MM.1S (cell line): Measurements from ENCODE around the gene EP400.

Experiments
- DNase-seq: peaks from one replicate; pipeline ENCODE4 v3.0.0-alpha.2; 2015
- H2AFZ ChIP-seq: fragments of 300-600 bp; sonication (generic); 2 replicates; pipeline ENCODE4 v1.6.0; 2016; ENCODE audit warnings: antibody characterized with exemption, low read length
- H3F3A ChIP-seq: fragments of 300-600 bp; sonication (generic); 2 replicates; pipeline ENCODE4 v1.6.1; 2016; ENCODE audit warnings: mild to moderate bottlenecking, antibody characterized with exemption, low read length, moderate library complexity, mixed read lengths; ENCODE audit not compliant: insufficient read depth
- H3K27ac ChIP-seq: fragments of 300-600 bp; sonication (generic); 2 replicates; pipeline ENCODE4 v1.5.1; 2016; ENCODE audit warnings: mild to moderate bottlenecking, low read length
- H3K27me3 ChIP-seq: fragments of 300-600 bp; sonication (generic); replicated peaks from 2 replicates; pipeline ENCODE4 v1.6.0; 2016; ENCODE audit warnings: low read length; ENCODE audit not compliant: insufficient read depth
- H3K36me3 ChIP-seq: fragments of 300-600 bp; sonication (generic); replicated peaks from 2 replicates; pipeline ENCODE4 v1.6.1; 2016; ENCODE audit warnings: mild to moderate bottlenecking, low read length, mixed read lengths; ENCODE audit not compliant: insufficient read depth
- H3K4me1 ChIP-seq: fragments of 300-600 bp; sonication (generic); 2 replicates; pipeline ENCODE4 v1.6.1; 2016; ENCODE audit warnings: low read length, mixed read lengths
- H3K4me2 ChIP-seq: fragments of 300-600 bp; sonication (generic); 2 replicates; pipeline ENCODE4 v1.6.0; 2016; ENCODE audit warnings: low read depth, low read length
- H3K4me3 ChIP-seq: fragments of 300-600 bp; sonication (generic); 2 replicates; pipeline ENCODE4 v1.5.1; 2016; ENCODE audit warnings: low read length, mixed read lengths
- H3K79me2 ChIP-seq: fragments of 300-600 bp; sonication (generic); 2 replicates; pipeline ENCODE4 v1.6.1; 2016; ENCODE audit warnings: mixed run types, low read length, mixed read lengths
- H3K9ac ChIP-seq: fragments of 300-600 bp; sonication (generic); 2 replicates; pipeline ENCODE4 v1.6.1; 2016; ENCODE audit warnings: low read length, mixed read lengths
- H3K9me2 ChIP-seq: fragments of 300-600 bp; sonication (generic); replicated peaks from 2 replicates; pipeline ENCODE4 v1.6.1; 2016; ENCODE audit warnings: mild to moderate bottlenecking, low read length, mixed read lengths; ENCODE audit not compliant: insufficient read depth
- H3K9me3 ChIP-seq: fragments of 300-600 bp; sonication (generic); replicated peaks from 2 replicates; pipeline ENCODE4 v1.6.1; 2016; ENCODE audit warnings: mild to moderate bottlenecking, low read length, mixed read lengths; ENCODE audit not compliant: insufficient read depth
- H4K20me1 ChIP-seq: fragments of 300-600 bp; sonication (generic); 2 replicates; pipeline ENCODE4 v1.6.1; 2016; ENCODE audit warnings: mild to moderate bottlenecking, low read length, moderate library complexity, mixed read lengths; ENCODE audit not compliant: insufficient read depth
- CTCF ChIP-seq: fragments of 300-600 bp; sonication (generic); IDR thresholded peaks from 2 replicates; pipeline ENCODE4 v1.5.1; 2016; ENCODE audit warnings: antibody characterized with exemption, low read length, mixed read lengths
- EZH2 ChIP-seq: fragments of 300-600 bp; sonication (generic); optimal IDR thresholded peaks from 2 replicates; pipeline ENCODE3; 2017; ENCODE audit warnings: low read depth, mild to moderate bottlenecking, antibody characterized with exemption, low read length, mixed read lengths
- EZH2phosphoT487 ChIP-seq: fragments of 300-600 bp; sonication (generic); IDR thresholded peaks from 2 replicates; pipeline ENCODE4 v1.6.1; 2018; ENCODE audit warnings: antibody characterized with exemption, low read length

The EP400 gene

DNA sequence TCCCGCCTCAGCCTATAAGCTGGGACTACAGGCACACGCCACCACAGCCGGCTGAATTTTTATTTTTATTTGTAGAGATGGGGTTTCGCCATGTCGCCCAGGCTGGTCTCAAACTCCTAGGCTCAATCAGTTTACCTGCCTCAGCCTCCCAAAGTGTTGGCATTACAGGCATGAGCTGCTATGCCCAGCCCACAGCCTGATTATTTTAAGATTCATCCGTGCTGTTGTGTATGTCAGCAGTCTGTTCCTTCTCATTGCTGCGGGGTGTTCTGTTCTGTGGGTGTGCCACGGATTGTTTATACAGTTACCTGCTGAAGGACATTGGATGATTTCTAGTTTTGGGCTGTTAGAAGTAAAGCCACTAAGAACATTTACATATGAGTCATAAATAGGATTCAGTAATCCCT, 9.6 kb upstream of the EP400 start:
- no peaks in the 10 kb centered on the region for H3K36me3 ChIP-seq
- no peaks in the 10 kb centered on the region for H3K79me2 ChIP-seq
- H4K20me1 ChIP-seq = no peaks in the 10 kb centered on the region
- DNase-seq = no peak
- no peaks in the 10 kb centered on the region for H3K4me1 ChIP-seq
- no peaks in the 10 kb centered on the region for H3K9me2 ChIP-seq
- no peak overlapping the region for H3K4me3 ChIP-seq
- no peaks in the 10 kb centered on the region for H3K9me3 ChIP-seq
- no peaks in the 10 kb centered on the region for H3F3A ChIP-seq
- no peak overlapping the region for H2AFZ ChIP-seq
- no peaks in the 10 kb centered on the region for H3K27me3 ChIP-seq
- no peak overlapping the region for H3K9ac ChIP-seq
- TF ChIP-seq EZH2 (no peak), EZH2phosphoT487 (no peak), CTCF (no peak)
- H3K27ac ChIP-seq = no peak overlapping the region
- H3K4me2 ChIP-seq = no peak overlapping the region

DNA sequence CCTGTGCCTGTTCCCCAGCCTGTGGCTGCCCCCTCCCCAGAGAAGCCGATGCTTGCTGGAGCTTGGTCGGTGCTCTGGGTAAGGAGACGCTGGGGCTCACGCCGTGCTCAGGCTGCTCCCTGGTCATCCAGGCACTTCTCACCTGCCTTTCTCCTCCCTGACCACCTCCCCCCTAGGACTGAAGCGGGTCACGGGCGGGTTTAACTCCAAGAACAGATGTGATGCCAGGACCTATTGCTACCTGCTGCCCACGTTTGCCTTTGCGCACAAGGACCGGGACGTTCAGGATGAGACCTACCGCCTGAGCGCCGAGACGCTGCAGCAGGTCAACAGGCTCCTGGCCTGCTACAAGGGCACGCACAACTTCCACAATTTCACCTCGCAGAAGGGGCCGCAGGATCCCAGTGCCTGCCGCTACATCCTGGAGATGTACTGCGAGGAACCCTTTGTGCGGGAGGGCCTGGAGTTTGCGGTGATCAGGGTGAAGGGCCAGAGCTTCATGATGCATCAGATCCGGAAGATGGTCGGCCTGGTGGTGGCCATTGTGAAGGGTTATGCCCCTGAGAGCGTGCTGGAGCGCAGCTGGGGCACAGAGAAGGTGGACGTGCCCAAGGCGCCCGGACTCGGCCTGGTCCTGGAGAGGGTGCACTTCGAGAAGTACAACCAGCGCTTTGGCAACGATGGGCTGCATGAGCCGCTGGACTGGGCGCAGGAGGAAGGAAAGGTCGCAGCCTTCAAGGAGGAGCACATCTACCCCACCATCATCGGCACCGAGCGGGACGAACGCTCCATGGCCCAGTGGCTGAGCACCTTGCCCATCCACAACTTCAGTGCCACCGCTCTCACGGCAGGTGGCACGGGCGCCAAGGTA, 8.4 kb upstream of the EP400 start:
- no peak for DNase-seq
- no peaks in the 10 kb centered on the region for H3K79me2 ChIP-seq

DNA sequence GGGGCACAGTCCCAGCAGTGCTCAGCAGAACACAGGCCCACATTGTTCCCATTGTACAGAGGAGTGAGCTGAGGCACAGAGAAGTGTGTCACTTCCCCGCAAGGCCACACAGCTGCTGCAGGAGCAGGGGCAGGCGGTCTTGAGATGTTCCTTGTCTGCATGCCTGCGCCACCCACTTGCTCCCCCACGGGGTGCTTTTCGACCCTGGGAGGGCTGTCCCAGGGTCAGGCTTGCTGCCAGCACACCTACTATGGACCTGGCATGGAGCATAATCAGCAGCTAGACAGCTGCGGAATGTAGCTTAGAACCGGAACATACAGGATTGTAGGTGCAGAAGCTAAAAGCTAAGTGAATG, 7.8 kb upstream of the EP400 start:
- Histone ChIP-seq H3K9me3 (no peaks in the 10 kb centered on the region), H3K36me3 (no peaks in the 10 kb centered on the region), H2AFZ (no peak overlapping the region), H3K9me2 (no peaks in the 10 kb centered on the region), H4K20me1 (no peaks in the 10 kb centered on the region), H3K4me1 (no peaks in the 10 kb centered on the region), H3K9ac (no peak overlapping the region), H3F3A (no peaks in the 10 kb centered on the region), H3K79me2 (no peaks in the 10 kb centered on the region), H3K27ac (no peak overlapping the region), H3K27me3 (no peaks in the 10 kb centered on the region), H3K4me2 (no peak overlapping the region), H3K4me3 (no peak overlapping the region)
- DNase-seq = no peak
- no peak for TF ChIP-seq CTCF
- TF ChIP-seq EZH2phosphoT487 = no peak
- TF ChIP-seq EZH2 = no peak

More for the DNA sequence above, 8.4 kb upstream of the EP400 start:
- TF ChIP-seq CTCF = no peak
- TF ChIP-seq EZH2phosphoT487 = no peak
- no peak for TF ChIP-seq EZH2
- Histone ChIP-seq H3F3A (no peaks in the 10 kb centered on the region), H3K4me3 (no peak overlapping the region), H3K9me3 (no peaks in the 10 kb centered on the region), H3K36me3 (no peaks in the 10 kb centered on the region), H3K27ac (no peak overlapping the region), H3K4me1 (no peaks in the 10 kb centered on the region), H3K27me3 (no peaks in the 10 kb centered on the region), H3K9me2 (no peaks in the 10 kb centered on the region), H3K4me2 (no peak overlapping the region), H4K20me1 (no peaks in the 10 kb centered on the region), H3K9ac (no peak overlapping the region), H2AFZ (no peak overlapping the region)
